GM18505 (cell line): Measurements from ENCODE around the gene MUCL3.
"Not testable (repeated sequence)": the region's sequence is repeated elsewhere in the genome, so short reads cannot be mapped to it uniquely, and the experiment has no call there.

Source experiments
- ATAC-seq: cut with Tn5 transposase; IDR thresholded peaks from one replicate; pipeline ENCODE4 v1.9.1; 2021; ENCODE audit not compliant: unreplicated experiment
- POLR2A ChIP-seq: IDR thresholded peaks from 4 replicates; pipeline ENCODE4 v1.6.1; 2011; ENCODE audit warnings: borderline replicate concordance; ENCODE audit not compliant: insufficient read depth, insufficient read length; ENCODE audit errors: extremely low read depth

Gene MUCL3

DNA sequence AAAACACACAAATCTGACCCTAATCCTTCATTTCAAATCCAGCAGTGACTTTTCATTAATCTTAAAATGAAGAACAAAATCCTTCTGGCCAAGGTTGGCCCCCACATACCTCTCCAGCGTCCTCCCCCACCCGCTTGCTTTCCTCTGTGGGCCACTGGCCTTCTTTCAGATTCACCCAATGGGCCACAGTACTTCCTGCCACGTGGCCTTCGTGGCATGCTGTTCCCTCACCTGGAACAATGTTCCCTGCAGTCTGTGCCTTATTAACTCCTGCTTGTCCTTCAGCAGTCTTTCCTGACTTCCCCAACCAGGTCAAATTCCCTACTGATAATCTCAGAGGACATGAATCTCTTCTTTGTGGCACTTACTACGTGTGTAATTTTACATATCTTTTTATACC, 38.1 kb upstream of the MUCL3 start:
- no peak for ATAC-seq
- no peak for TF ChIP-seq POLR2A

DNA sequence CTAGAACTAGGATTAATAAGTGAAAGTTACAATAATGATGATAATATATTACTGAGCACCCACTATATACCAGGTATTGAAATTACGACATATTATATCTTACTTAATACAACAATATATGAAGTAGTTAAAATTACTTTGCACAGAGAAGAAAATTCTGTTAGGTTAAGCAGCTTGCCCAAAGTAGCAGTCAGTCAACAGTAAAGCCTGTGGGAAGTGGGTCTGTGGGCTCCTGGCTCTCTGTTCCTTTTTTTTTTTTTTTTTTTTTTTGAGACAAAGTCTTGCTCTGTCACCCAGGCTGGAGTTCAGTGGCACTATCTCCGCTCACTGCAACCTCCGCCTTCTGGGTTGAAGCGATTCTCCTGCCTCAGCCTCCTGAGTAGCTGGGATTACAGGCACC, 37.5 kb upstream of the MUCL3 start:
- ATAC-seq = no peak
- TF ChIP-seq POLR2A = no peak

DNA sequence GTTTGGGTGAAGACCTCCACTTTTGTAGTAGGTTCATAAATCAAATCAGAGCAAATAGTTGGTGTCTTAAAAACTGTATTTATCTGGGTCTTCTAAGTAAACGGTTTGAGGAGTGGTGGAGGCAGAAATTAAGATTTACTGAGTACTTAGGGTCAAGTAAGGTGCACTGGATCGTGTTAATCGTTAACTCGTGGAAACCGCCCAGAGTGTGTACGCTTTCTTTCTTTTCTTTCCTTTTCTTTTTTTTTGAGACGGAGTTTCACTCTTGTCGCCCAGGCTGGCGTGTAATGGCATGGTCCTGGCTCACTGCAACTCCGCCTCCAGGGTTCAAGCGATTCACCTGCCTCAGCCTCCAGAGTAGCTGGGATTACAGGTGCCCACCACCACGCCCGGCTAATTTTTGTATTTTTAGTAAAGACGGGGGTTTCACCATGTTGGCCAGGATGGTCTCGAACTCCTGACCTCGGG, 33.4 kb upstream of the MUCL3 start:
- not testable (repeated sequence) for ATAC-seq

GRCh38 chr6:30907758-30908591, 32.8 kb upstream of the MUCL3 start, which contains the start of gene GTF2H4:
GTF2H4 (plus strand) TSS chr6:30908207.
- peak; percentile 89 for ATAC-seq
- peak; percentile 59 for TF ChIP-seq POLR2A

DNA sequence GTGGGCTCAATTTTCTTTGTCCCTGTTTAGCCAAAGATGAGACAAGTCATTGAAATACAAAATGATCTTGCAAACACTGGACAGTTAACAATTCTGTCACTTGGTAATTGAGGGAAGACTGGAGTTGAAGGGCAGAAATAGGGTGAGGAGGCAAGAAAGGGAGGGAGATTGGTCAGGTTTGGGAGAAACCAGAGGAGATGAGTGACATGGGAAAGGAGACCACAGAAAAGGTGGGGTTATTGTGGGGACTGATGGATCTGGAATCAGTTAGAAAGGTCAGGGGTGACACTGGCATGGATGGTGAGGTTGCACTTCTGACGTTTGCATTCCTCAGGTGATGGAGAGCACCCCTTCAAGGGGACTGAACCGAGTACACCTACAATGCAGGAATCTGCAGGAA, 32.1 kb upstream of the MUCL3 start:
- TF ChIP-seq POLR2A = no peak
- no peak for ATAC-seq

- ATAC-seq = not testable (repeated sequence)
These were observed 30.3 kb upstream of the MUCL3 start for GRCh38 chr6:30910473-30910872.

DNA sequence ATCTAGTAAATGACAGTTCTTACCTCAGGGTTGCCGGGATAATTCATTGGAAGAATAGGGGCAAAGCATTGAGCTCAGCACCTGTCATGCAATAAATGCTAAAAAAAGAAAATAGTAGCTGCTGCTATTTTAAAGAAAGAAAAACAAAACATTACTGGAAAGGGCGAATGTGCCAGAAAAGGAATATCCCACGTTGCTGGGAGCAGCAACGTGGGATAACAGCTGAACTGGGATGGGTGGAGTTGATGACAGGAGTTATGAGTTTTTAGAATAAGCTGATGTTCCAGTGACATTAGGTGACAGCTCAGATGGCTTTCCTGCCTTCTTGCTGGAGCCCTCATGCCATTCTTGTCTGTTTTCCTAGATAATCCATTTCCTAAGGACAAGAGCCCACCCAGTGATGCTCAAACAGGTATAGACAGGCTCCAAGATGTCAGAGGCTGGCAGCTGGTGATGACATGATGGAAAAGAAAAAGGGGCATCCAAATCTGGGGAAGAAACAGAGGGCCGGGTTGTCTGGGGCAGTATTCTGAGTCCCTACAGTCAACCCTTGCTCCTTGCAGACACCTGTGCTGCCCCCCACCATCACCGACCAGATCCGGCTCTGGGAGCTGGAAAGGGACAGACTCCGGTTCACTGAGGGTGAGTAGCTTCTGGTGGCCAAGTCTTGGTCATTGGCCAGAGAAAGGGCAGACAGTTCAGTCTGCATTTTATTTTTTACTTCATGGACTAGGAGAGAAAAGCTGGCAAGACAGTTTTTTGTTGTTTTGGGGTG, 27.8 kb upstream of the MUCL3 start:
- TF ChIP-seq POLR2A = no peak
- ATAC-seq = no peak

- ATAC-seq = no peak
- TF ChIP-seq POLR2A = no peak
These were observed 27.1 kb upstream of the MUCL3 start for GRCh38 chr6:30913721-30914075.

GRCh38 chr6:30914076-30914853, 26.5 kb upstream of the MUCL3 start, which contains the start of gene VARS2:
VARS2 (plus strand) TSS chr6:30914238; CDS start chr6:30914837, 599 bp downstream.
- TF ChIP-seq POLR2A = peak; percentile 83
- peak; percentile 85 for ATAC-seq

DNA sequence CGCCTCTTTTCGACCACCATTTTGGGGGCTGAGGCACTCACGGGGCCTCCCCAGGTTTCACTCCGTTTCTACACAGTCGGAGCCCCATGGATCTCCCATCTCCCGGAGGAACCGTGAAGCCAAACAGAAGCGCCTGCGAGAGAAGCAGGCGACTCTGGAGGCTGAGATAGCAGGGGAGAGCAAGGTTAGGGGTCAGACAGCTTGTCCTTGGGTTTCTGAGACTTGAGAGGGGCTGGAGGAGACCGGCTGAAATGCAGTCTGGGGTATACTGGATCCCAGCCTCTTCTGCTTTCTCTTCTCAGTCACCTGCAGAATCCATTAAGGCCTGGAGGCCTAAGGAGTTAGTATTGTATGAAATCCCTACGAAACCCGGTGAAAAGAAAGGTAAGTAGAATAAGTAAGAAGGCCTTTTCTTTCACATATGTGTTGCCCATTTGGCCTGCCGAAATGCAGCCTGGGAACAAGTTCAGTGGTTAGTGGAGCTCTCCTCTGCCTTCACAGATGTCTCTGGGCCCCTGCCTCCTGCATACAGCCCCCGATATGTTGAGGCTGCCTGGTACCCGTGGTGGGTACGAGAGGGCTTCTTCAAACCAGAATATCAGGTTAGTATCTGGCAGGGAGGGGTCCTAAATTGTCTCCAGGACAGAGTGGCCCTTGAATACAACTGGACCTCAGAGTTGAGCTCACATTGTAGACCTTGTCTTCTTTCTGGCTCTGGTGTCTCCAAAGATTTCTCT, 25.8 kb upstream of the MUCL3 start:
- TF ChIP-seq POLR2A = no peak
- ATAC-seq = no peak

DNA sequence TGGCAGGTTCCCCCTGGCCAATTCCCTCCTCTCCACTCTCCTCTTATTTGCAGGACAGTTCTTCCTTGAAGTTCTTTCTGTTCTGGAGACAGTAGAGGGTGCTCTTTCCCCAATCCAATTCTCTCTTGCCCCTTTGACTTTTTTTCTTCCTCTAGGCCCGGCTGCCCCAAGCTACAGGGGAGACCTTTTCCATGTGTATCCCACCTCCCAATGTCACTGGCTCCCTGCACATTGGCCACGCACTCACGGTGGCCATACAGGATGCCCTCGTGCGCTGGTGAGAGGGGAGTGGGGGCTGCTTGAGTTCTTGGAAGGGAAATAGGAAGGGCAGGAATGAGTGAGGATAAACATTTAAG, 25.2 kb upstream of the MUCL3 start:
- no peak for ATAC-seq
- no peak for TF ChIP-seq POLR2A

- no peak for ATAC-seq
- no peak for TF ChIP-seq POLR2A
These were observed 23.7 kb upstream of the MUCL3 start for GRCh38 chr6:30917041-30917440.

DNA sequence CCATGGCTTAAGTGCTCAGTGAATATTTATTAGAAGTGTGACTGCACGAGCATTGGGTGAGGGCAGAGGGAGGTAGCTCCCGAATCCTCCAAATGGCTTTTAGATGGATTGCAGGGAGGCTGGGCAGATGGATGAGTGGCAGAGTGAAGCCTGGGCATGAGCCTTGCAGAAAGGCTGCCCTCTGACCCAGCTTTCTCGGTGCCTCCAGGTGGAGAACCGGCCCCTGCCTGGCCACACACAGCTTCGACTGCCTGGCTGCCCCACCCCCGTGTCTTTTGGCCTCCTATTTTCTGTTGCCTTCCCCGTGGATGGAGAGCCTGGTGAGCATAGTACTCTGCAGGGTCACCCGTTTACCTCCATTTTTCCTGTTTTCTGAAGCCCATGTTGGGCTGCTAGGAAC, 23.3 kb upstream of the MUCL3 start:
- TF ChIP-seq POLR2A = no peak
- ATAC-seq = no peak
